Activated CD4-positive, alpha-beta T cell treated with anti-CD3 and anti-CD28 coated beads for 36 hours (primary cell): ENCODE measurements around the gene RARB. TPM values are rescaled to one million over a fixed set of nuclear protein-coding genes. Genes with fewer than 3 reads are reported as not detected.

Experiments
- ATAC-seq: fragments of 200-7000 bp; cut with Tn5 transposase; one replicate; pipeline ENCODE4 v1.10.0; 2021; ENCODE audit warnings: mild to moderate bottlenecking, moderate library complexity
- CTCF ChIA-PET: fragments of 350-600 bp; sonication (Branson Sonifier 250); formaldehyde crosslinking; loops from one replicate; lab custom pipeline; 2021; ENCODE audit warnings: antibody characterized with exemption; lab: Charles Lee
- POLR2A ChIA-PET: fragments of 350-600 bp; sonication (Branson Sonifier 250); formaldehyde crosslinking; loops from one replicate; lab custom pipeline; 2021; ENCODE audit warnings: antibody characterized with exemption, inconsistent platforms; lab: Charles Lee
- DNase-seq: peaks from one replicate; pipeline ENCODE4 v3.0.0-alpha.2; 2020
- H3K27ac Mint-ChIP-seq: one replicate; pipeline ENCODE4 v1.8.0; 2021; ENCODE audit warnings: mixed read lengths
- H3K27me3 Mint-ChIP-seq: one replicate; pipeline ENCODE4 v1.8.0; 2021; ENCODE audit warnings: mixed read lengths
- H3K36me3 Mint-ChIP-seq: one replicate; pipeline ENCODE4 v1.8.0; 2021; ENCODE audit warnings: low read depth, mixed read lengths
- H3K4me1 Mint-ChIP-seq: one replicate; pipeline ENCODE4 v1.8.0; 2021; ENCODE audit warnings: mixed read lengths
- H3K4me3 Mint-ChIP-seq: one replicate; pipeline ENCODE4 v1.8.0; 2021; ENCODE audit warnings: mild to moderate bottlenecking, moderate library complexity, mixed read lengths
- H3K9me3 Mint-ChIP-seq: one replicate; pipeline ENCODE4 v1.8.0; 2021; ENCODE audit warnings: low read depth, mixed read lengths
- intact Hi-C, 2 experiments: fragments of 100-400 bp; cut with DNase I in 1 of 2; cut with micrococcal nuclease in 1 of 2; formaldehyde crosslinking; loops; one replicate each; pipeline versions ENCODE4 v1.14.2 to v1.15.1; 2022 to 2024; cut with DNase I, micrococcal nuclease
- total RNA-seq, 2 experiments: library from RNA; stranded (reverse); gene quantifications; one replicate each; pipeline ENCODE4 v1.2.3, GENCODE V29; 2021

RARB gene
- total RNA-seq, 2 experiments from 2014 or later: not detected

DNA sequence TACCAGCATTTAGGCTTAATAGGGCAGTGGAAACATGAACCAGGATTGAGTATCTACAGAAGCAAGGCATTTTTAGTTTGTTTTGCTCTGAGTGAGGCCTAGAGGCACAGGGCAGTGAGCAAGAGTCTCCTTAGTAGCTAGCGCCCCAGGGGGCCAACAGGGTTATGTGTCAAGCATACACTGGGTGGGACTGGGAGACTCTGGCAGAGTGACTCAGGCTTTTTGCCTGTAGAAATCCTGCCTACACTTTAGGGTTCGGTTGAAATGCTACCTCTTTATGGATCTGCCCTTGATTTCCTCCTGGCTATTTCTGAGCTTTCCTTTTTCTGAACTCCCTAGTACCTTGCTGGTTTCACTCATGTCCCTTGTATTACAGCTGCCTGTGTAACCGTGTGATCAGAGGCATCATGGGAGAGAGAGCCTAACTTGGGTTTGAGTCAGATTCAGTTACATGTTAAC, 164.5 kb downstream of the RARB start:
- POLR2A ChIA-PET: no interaction called here
- H3K4me1 Mint-ChIP-seq: peaks cover 2% of the 10 kb centered on the region
- H3K27me3 Mint-ChIP-seq: no peaks in the 10 kb centered on the region
- peak overlapping the region; percentile 61 for H3K27ac Mint-ChIP-seq
- DNase-seq (peak; percentile 42), ATAC-seq (peak; percentile 72)
- no peak overlapping the region for H3K4me3 Mint-ChIP-seq
- intact Hi-C loops: loop anchor here (5.0 to 10.0 kb wide), 2 partner anchors 60 to 1588 kb away; no protein-coding TSS in a partner anchor
- no peaks in the 10 kb centered on the region for H3K36me3 Mint-ChIP-seq
- no peaks in the 10 kb centered on the region for H3K9me3 Mint-ChIP-seq
- CTCF ChIA-PET: interaction anchor here (0.5 to 2.9 kb wide), 11 partner anchors 7 to 1407 kb away, joined by 3 to 16 read pairs (median 3); no protein-coding TSS in a partner anchor

DNA sequence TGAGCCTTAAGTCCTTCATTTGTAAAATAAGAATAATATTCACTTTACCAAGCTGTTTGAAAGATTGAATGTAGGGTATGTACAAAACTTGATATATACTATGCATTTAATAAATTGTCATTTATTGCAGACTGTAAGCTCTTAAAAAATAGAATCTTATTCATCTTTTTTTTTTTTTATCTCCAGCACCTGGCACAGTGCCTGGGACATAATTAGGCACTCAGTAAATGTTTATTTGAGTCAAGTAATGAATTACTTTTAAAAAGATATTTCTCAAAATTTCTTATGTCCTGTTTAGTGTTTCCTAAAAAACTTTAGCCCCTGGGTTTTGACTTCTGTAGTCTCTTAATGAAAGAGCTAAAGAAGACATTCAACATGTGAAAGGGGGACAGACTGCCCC, 164.9 kb downstream of the RARB start:
- H3K4me1 Mint-ChIP-seq: peaks cover 2% of the 10 kb centered on the region
- ATAC-seq: no peak
- no peaks in the 10 kb centered on the region for H3K9me3 Mint-ChIP-seq
- no peaks in the 10 kb centered on the region for H3K36me3 Mint-ChIP-seq
- no peaks in the 10 kb centered on the region for H3K27me3 Mint-ChIP-seq
- ChIA-PET POLR2A (no interaction called here), CTCF (interaction anchor here (1.0 to 2.9 kb wide), 12 partner anchors 8 to 275 kb away, joined by 3 to 16 read pairs (median 4); no protein-coding TSS in a partner anchor)
- H3K27ac Mint-ChIP-seq: no peak overlapping the region
- no peak overlapping the region for H3K4me3 Mint-ChIP-seq
- intact Hi-C loops: loop anchor here (5.0 to 10.0 kb wide), 2 partner anchors 61 to 1588 kb away; no protein-coding TSS in a partner anchor
- DNase-seq: no peak

DNA sequence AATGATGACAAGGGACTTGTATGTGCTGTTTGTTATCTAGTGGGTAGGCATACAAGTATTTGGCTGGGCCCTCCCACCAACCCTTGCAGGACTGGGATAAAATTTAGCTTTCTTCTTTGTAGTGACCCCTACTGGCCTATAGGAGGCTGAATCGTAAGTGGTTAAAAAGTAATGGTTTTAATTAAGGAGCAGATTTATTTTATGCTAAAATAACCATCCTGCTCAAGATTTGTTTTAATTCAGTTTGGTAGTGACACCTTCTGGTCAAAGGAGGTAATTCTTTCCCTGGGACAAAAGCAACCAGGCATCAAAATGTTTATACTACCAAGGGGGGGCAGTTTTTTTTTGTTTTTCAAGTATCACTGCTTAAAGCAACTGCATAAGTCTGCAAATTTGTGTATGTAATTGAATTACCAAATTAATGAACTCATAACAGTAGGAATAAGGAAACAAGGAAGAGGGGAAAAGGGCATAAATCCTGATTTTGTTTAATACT, 166.0 kb downstream of the RARB start:
- CTCF ChIA-PET: interaction anchor here (0.7 to 2.9 kb wide), 15 partner anchors 9 to 912 kb away, joined by 3 to 16 read pairs (median 4); no protein-coding TSS in a partner anchor
- Mint-ChIP-seq H3K4me3 (no peak overlapping the region), H3K9me3 (no peaks in the 10 kb centered on the region), H3K27ac (no peak overlapping the region), H3K36me3 (peaks cover 4% of the 10 kb centered on the region), H3K4me1 (peaks cover 2% of the 10 kb centered on the region), H3K27me3 (no peaks in the 10 kb centered on the region)
- DNase-seq: peak; percentile 12
- ATAC-seq: peak; percentile 56
- POLR2A ChIA-PET: no interaction called here
- intact Hi-C loops: loop anchor here (1.0 to 10.0 kb wide), 5 partner anchors 61 to 1589 kb away; no protein-coding TSS in a partner anchor

DNA sequence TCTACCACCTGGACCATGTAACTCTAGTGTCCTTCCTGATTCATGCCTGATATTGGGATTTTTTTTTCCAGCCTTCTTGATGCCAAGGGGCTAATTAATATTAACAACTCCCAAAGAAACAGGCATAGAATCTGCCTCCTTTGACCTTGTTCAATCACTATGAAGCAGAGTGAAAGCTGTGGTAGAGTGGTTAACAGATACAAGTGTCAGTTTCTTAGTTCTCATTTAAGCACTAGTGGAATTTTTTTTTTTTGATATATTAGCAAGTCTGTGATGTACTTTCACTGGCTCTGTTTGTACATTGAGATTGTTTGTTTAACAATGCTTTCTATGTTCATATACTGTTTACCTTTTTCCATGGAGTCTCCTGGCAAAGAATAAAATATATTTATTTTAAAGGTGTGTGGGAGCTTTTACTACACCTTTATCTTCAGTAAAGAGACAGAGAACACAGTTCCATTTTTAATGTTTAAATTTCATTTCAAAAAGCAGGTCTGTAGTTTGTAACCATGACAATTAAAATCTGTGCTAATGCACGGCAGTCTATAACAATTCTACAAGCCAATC, 169.6 kb downstream of the RARB start:
- H3K4me1 Mint-ChIP-seq: peaks cover 2% of the 10 kb centered on the region
- H3K9me3 Mint-ChIP-seq: no peaks in the 10 kb centered on the region
- H3K4me3 Mint-ChIP-seq: no peak overlapping the region
- peaks cover 13% of the 10 kb centered on the region for H3K36me3 Mint-ChIP-seq
- intact Hi-C loops: loop anchor here in 1 of 2 experiments (10.0 kb wide), 1 partner anchor 1593 kb away; no protein-coding TSS in a partner anchor
- H3K27ac Mint-ChIP-seq: no peak overlapping the region
- DNase-seq (no peak), ATAC-seq (no peak)
- POLR2A ChIA-PET: no interaction called here
- CTCF ChIA-PET: interaction anchor here (1.4 kb wide), 1 partner anchor 12 kb away, joined by 3 read pairs; no protein-coding TSS in a partner anchor
- no peaks in the 10 kb centered on the region for H3K27me3 Mint-ChIP-seq

DNA sequence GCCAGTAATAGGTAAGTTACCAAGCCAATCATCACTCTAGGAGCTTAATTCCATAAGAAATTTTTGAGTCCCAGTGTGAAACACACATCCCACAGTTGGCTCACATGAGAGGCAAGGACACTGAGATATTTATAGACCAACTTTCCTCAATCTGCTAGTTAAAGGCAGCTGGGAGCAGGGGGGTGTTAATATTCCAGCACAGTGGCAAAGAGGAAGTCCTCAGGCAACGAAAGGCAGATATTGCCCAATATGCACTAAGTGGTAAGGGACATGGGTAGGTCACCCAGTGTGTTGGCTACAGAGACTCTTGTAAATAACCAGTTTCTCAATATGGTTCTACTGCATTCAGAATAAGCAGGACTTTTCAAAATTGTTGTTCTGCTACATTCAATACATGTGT, 175.6 kb downstream of the RARB start:
- no peak for ATAC-seq
- peak overlapping the region; percentile 25 for H3K27ac Mint-ChIP-seq
- H3K4me1 Mint-ChIP-seq: peaks cover 3% of the 10 kb centered on the region
- no peaks in the 10 kb centered on the region for H3K27me3 Mint-ChIP-seq
- intact Hi-C loops: no loop called here
- ChIA-PET CTCF (interaction anchor here (1.3 to 1.5 kb wide), 2 partner anchors 9 to 10 kb away, joined by 4 to 10 read pairs; no protein-coding TSS in a partner anchor), POLR2A (no interaction called here)
- peaks cover 42% of the 10 kb centered on the region for H3K36me3 Mint-ChIP-seq
- no peaks in the 10 kb centered on the region for H3K9me3 Mint-ChIP-seq
- DNase-seq: no peak
- H3K4me3 Mint-ChIP-seq: no peak overlapping the region

DNA sequence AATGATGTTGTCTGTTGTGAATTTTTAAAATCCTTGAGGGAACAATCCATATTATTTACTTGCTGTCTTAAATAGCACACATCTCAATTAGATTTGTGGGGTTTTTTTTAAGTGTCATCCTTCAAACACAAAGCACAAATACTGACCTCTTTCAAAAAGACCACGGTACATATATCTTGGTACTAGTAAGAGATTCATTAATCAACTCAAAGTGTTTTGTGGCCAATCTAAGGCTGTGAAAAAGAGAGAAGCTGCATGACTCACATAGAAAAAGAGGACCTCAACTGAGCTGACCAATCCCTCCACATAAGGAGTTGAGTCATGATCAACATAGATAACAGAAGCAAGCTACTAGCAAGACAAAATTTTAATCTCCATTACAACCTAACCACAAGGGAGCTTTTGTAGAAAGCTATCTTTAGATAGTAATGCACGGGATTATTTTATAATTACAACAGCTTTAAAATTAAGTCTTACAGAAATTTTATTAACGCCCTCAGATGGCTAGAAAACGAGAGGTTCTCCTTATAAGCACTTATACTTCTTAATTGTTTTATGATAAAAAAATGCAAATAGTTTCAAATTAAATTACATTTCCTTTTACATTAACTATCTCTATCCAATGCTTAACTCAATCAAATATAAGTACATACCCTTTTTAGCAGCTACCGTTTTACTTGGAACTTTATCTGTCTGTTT, 176.2 kb downstream of the RARB start:
- H3K4me1 Mint-ChIP-seq: peaks cover 3% of the 10 kb centered on the region
- DNase-seq: no peak
- CTCF ChIA-PET: interaction anchor here (0.5 to 1.5 kb wide), 6 partner anchors 9 to 305 kb away, joined by 3 to 10 read pairs (median 3); no protein-coding TSS in a partner anchor
- peaks cover 40% of the 10 kb centered on the region for H3K36me3 Mint-ChIP-seq
- POLR2A ChIA-PET: no interaction called here
- intact Hi-C loops: no loop called here
- H3K27ac Mint-ChIP-seq: no peak overlapping the region
- H3K4me3 Mint-ChIP-seq: no peak overlapping the region
- H3K9me3 Mint-ChIP-seq: no peaks in the 10 kb centered on the region
- H3K27me3 Mint-ChIP-seq: no peaks in the 10 kb centered on the region
- ATAC-seq: peak; percentile 90

DNA sequence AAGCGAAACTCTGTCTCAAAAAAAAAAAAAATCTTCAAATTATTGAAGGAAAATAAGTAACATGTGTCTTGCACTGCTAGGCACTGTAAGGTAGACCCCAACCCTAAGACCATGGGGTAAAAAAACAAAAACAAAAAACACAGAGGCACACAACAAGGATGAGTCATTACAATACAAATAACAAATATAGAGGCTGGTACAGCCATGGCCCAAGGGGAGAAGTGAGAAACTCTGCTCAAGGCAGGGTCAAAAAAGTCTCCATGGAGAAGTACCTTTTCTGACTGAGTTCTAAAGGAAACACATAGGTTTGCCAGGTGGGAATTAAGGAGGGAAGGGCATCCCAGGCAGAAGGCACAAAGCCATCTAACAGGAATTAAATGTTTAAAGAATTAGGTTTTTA, 182.1 kb downstream of the RARB start:
- ChIA-PET CTCF (no interaction called here), POLR2A (no interaction called here)
- Mint-ChIP-seq H3K27me3 (no peaks in the 10 kb centered on the region), H3K27ac (peak overlapping the region; percentile 35), H3K4me3 (no peak overlapping the region), H3K36me3 (peaks cover 49% of the 10 kb centered on the region), H3K9me3 (no peaks in the 10 kb centered on the region), H3K4me1 (no peaks in the 10 kb centered on the region)
- DNase-seq (no peak), ATAC-seq (no peak)
- intact Hi-C loops: no loop called here

DNA sequence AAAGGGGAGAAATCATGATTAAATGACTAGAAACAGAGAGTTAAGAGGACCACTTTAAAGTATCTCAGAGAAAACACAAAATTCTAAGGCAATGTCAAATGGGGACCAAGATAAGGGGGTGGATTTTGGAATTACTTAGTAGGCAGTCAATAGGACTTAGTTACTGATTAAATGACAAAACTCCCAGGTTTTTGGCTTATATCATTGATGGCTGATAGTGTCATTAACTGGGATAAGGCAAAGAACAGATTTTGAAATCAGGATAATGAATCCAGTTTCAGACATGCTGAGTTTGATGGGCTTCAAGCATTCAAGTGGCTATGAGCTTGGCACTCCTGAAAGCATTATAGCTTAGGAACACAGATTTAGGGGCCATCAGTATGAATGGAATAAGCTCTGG, 182.7 kb downstream of the RARB start:
- Mint-ChIP-seq H3K27me3 (no peaks in the 10 kb centered on the region), H3K36me3 (peaks cover 48% of the 10 kb centered on the region), H3K27ac (peak overlapping the region; percentile 35), H3K4me3 (no peak overlapping the region), H3K4me1 (no peaks in the 10 kb centered on the region), H3K9me3 (no peaks in the 10 kb centered on the region)
- ATAC-seq (no peak), DNase-seq (no peak)
- intact Hi-C loops: no loop called here
- ChIA-PET CTCF (interaction anchor here (0.7 kb wide), 1 partner anchor 512 kb away, joined by 3 read pairs; no protein-coding TSS in a partner anchor), POLR2A (no interaction called here)

DNA sequence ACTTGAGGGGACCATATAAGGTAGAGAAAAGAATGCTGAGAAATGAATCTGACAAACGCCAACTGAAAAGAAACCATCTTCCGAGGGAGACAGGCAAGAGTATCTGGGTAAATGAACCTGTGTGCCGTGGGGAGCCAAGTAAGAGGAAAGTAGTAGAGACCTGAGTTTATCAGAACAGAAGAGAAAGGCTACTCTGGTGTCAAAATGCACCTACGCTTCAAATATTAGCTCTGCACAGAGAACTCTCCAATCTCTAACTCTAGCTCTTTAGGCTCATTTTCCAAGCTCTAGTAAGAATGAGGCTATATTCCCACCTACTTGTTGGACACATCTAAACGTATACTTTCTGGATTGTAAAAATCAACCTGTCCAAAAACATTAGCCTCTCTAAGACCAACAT, 183.1 kb downstream of the RARB start:
- DNase-seq: no peak

DNA sequence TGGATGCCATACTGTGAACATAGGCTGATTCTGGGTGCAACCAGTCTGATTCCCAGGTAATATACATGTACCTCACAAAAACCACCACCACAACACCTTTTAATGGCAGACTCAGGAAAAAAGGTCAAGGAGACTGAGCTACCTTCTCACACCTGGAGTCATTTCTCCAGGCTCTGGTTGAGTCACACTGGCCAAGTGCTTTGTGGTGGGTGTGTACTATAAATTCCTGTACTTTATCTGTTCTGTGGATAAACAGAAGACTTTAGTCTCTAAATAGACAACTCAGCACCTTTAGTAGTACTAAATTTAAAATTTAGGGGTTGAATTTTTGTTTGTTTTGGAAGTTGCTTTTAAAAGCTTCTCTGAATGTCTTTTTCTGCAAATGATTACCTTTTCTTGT, 190.0 kb downstream of the RARB start:
- Mint-ChIP-seq H3K9me3 (no peaks in the 10 kb centered on the region), H3K4me3 (no peak overlapping the region)
- intact Hi-C loops: no loop called here

More for the DNA sequence above, 183.1 kb downstream of the RARB start:
- Mint-ChIP-seq H3K27me3 (no peaks in the 10 kb centered on the region), H3K4me3 (no peak overlapping the region), H3K36me3 (peaks cover 46% of the 10 kb centered on the region), H3K4me1 (no peaks in the 10 kb centered on the region), H3K9me3 (no peaks in the 10 kb centered on the region), H3K27ac (peak overlapping the region; percentile 11)
- POLR2A ChIA-PET: no interaction called here
- intact Hi-C loops: no loop called here
- CTCF ChIA-PET: interaction anchor here (0.7 kb wide), 1 partner anchor 511 kb away, joined by 3 read pairs; no protein-coding TSS in a partner anchor
- no peak for ATAC-seq

DNA sequence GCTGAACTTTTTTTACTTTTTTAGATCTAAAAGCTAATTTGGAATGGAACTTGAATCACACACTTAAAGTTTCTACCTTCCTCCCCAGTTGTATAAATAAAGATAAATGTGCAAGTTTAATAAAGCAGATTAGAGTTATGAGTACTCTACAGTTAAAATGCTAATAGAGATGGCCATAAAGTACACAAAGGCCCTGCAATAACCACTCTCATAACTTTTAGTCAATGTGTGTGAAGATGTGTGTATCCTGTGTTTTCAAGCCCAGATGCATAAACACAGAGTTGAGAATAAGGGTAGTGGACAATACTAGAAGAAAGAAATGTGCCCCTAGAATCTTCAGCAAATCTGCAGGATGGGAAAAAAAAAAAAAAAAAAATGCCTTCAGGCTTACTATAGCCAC, 191.3 kb downstream of the RARB start:
- H3K9me3 Mint-ChIP-seq: no peaks in the 10 kb centered on the region
- ChIA-PET POLR2A (no interaction called here), CTCF (interaction anchor here (1.8 kb wide), 1 partner anchor 25 kb away, joined by 5 read pairs; no protein-coding TSS in a partner anchor)
- no peaks in the 10 kb centered on the region for H3K27me3 Mint-ChIP-seq
- ATAC-seq (no peak), DNase-seq (no peak)
- H3K4me3 Mint-ChIP-seq: no peak overlapping the region
- intact Hi-C loops: no loop called here
- H3K36me3 Mint-ChIP-seq: peaks cover 37% of the 10 kb centered on the region
- peaks cover 7% of the 10 kb centered on the region for H3K4me1 Mint-ChIP-seq
- H3K27ac Mint-ChIP-seq: no peak overlapping the region

More for the DNA sequence above, 190.0 kb downstream of the RARB start:
- ChIA-PET POLR2A (no interaction called here), CTCF (interaction anchor here (0.9 kb wide), 1 partner anchor 103 kb away, joined by 4 read pairs; no protein-coding TSS in a partner anchor)
- Mint-ChIP-seq H3K27ac (no peak overlapping the region), H3K36me3 (peaks cover 32% of the 10 kb centered on the region), H3K27me3 (no peaks in the 10 kb centered on the region), H3K4me1 (peaks cover 7% of the 10 kb centered on the region)
- peak; percentile 63 for ATAC-seq
- peak; percentile 17 for DNase-seq
